Gastroesophageal sphincter (tissue), 4 donors: ENCODE results near the gene FXYD7. TPM values are rescaled to one million over a fixed set of nuclear protein-coding genes. Genes with fewer than 3 reads are reported as not detected.
"Not testable (repeated sequence)": the region's sequence is repeated elsewhere in the genome, so short reads cannot be mapped to it uniquely, and the experiment has no call there.

Experiments used
- ATAC-seq: fragments of 150-250 bp; one replicate; pipeline ENCODE4 v1.9.1; 2016; ENCODE audit warnings: mild to moderate bottlenecking, moderate library complexity
- H3K27ac ChIP-seq, 4 donors: fragments of 200-600 bp; sonication (generic) in 3 of 4; 1 replicate in 3 of 4; 2 replicates in 1 of 4; pipeline ENCODE4 v1.5.1; 2016 to 2019
- H3K27me3 ChIP-seq: fragments of 200-600 bp; sonication (generic); one replicate; pipeline ENCODE4 v1.5.1; 2019
- H3K36me3 ChIP-seq, 2 donors: fragments of 200-600 bp; sonication (generic); one replicate each; pipeline ENCODE4 v1.5.1; 2019; ENCODE audit warnings: control low read depth in 1 of 2
- H3K4me1 ChIP-seq, 3 donors: fragments of 200-600 bp; sonication (generic); 1 replicate in 2 of 3; 2 replicates in 1 of 3; pipeline ENCODE4 v1.5.1; 2016 to 2019; ENCODE audit warnings: control low read depth in 2 of 3
- H3K4me3 ChIP-seq, 2 donors: fragments of 200-600 bp; sonication (generic); one replicate each; pipeline ENCODE4 v1.5.1; 2019; ENCODE audit warnings: mild to moderate bottlenecking in 1 of 2, moderate library complexity in 1 of 2
- H3K9me3 ChIP-seq, 3 donors: fragments of 200-600 bp; sonication (generic); one replicate each; pipeline ENCODE4 v1.5.1; 2017 to 2019; ENCODE audit warnings: control low read depth in 2 of 3
- EP300 ChIP-seq: sonication (generic); formaldehyde crosslinking; IDR thresholded peaks from one replicate; pipeline ENCODE4 v1.6.1; 2017; ENCODE audit warnings: antibody characterized with exemption, mild to moderate bottlenecking
- POLR2A ChIP-seq, 2 donors: fragments of 450-650 bp; IDR thresholded peaks; one replicate each; pipeline ENCODE4 v1.6.1; 2017; ENCODE audit warnings: antibody characterized with exemption in 2 of 2, mild to moderate bottlenecking in 2 of 2, moderate library complexity in 1 of 2
- POLR2AphosphoS5 ChIP-seq: sonication (generic); formaldehyde crosslinking; IDR thresholded peaks from one replicate; pipeline ENCODE4 v1.6.1; 2017; ENCODE audit warnings: antibody characterized with exemption
- WGBS, 2 donors: methylation state at CpG; one replicate each; pipeline ENCODE4 v1.1.5; 2018; ENCODE audit warnings: low coverage in 1 of 2; 5-methylcytosine and 5-hydroxymethylcytosine counted together
- total RNA-seq, 4 donors: library from RNA; depleted of rRNA; stranded (reverse); fragments of >200 nt; gene quantifications; one replicate each; pipeline ENCODE4 v1.1.0, GENCODE V29; 2016
- TF ChIP-seq, protein P1 (sequence below), 4 experiments: fragments of 200-600 bp in 2 of 4; fragments of 450-650 bp in 2 of 4; sonication (generic) in 1 of 4; IDR thresholded peaks; one replicate each; pipeline ENCODE4 v1.5.1; 2017 to 2019; ENCODE audit warnings: antibody characterized with exemption in 4 of 4, mild to moderate bottlenecking in 2 of 4, moderate library complexity in 2 of 4

FXYD7 gene
- total RNA-seq, 4 donors from 2014 or later, result not detected

DNA sequence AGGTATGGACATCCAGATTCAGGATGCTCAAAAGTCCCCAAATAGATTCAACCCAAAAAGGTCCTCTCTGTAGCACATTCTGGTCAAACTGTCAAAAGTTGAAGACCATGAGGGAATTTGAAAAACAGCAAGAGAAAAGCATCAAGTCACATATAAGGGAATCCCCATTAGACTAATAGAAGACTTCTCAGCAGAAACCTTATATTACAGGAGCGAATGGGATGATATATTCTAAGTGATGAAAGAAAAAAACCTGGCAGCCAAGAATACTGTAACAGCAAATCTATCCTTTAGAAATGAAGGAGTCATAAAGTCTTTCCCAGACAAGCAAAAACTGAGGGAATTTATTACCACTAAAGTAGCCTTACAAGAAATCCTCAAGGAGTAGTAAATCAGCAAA, 41.2 kb downstream of the FXYD7 start:
- ATAC-seq, result no peak

DNA sequence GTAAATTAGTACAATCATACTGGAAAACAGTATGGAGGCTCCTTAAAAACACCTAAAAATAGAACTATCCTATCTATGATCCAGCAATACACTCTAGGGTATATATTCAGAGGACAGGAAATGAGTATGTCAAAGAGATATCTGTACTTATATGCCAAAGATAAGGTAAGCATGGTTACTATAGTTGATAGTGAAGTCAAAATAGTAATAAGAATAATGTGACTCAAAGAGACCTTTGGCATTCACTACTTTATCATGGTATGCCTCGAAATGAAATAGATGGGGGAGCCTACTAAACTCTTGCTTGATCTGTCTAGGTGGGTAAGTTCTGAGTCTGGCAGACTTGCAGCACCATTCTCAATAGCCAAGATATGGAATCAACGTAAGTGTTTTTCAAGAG, 41.8 kb downstream of the FXYD7 start:
- H3K36me3 ChIP-seq, result no peaks in the 10 kb centered on the region
- WGBS, 2 donors, result 77 to 79% methylated on average over 2 of the region's 2 CpGs
- H3K4me1 ChIP-seq, result no peaks in the 10 kb centered on the region
- TF ChIP-seq POLR2AphosphoS5, result no peak
- no peak for TF ChIP-seq EP300
- no peak for TF ChIP-seq POLR2A (IDR thresholded peaks at IDR 0.05)
- TF ChIP-seq, protein P1, sequence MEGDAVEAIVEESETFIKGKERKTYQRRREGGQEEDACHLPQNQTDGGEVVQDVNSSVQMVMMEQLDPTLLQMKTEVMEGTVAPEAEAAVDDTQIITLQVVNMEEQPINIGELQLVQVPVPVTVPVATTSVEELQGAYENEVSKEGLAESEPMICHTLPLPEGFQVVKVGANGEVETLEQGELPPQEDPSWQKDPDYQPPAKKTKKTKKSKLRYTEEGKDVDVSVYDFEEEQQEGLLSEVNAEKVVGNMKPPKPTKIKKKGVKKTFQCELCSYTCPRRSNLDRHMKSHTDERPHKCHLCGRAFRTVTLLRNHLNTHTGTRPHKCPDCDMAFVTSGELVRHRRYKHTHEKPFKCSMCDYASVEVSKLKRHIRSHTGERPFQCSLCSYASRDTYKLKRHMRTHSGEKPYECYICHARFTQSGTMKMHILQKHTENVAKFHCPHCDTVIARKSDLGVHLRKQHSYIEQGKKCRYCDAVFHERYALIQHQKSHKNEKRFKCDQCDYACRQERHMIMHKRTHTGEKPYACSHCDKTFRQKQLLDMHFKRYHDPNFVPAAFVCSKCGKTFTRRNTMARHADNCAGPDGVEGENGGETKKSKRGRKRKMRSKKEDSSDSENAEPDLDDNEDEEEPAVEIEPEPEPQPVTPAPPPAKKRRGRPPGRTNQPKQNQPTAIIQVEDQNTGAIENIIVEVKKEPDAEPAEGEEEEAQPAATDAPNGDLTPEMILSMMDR (IDR thresholded peaks at IDR 0.05), result no peak
- no peaks in the 10 kb centered on the region for H3K27me3 ChIP-seq
- peaks cover 0 to 18% (median 0%) of the 10 kb centered on the region in 3 donors for H3K9me3 ChIP-seq
- no peak overlapping the region for H3K27ac ChIP-seq
- no peak overlapping the region for H3K4me3 ChIP-seq
- no peak for ATAC-seq

More for the DNA sequence above, 41.2 kb downstream of the FXYD7 start:
- Histone ChIP-seq H3K27me3 (no peaks in the 10 kb centered on the region), H3K4me1 (no peaks in the 10 kb centered on the region), H3K36me3 (no peaks in the 10 kb centered on the region), H3K27ac (no peak overlapping the region), H3K4me3 (no peak overlapping the region), H3K9me3 (peaks cover 0 to 18% (median 0%) of the 10 kb centered on the region in 3 donors)
- WGBS, 2 donors, result 79 to 88% methylated on average over 1 of the region's 1 CpG
- TF ChIP-seq POLR2AphosphoS5 (no peak), POLR2A (IDR thresholded peaks at IDR 0.05) (no peak), EP300 (no peak)
- TF ChIP-seq, protein P1 (IDR thresholded peaks at IDR 0.05), result no peak

DNA sequence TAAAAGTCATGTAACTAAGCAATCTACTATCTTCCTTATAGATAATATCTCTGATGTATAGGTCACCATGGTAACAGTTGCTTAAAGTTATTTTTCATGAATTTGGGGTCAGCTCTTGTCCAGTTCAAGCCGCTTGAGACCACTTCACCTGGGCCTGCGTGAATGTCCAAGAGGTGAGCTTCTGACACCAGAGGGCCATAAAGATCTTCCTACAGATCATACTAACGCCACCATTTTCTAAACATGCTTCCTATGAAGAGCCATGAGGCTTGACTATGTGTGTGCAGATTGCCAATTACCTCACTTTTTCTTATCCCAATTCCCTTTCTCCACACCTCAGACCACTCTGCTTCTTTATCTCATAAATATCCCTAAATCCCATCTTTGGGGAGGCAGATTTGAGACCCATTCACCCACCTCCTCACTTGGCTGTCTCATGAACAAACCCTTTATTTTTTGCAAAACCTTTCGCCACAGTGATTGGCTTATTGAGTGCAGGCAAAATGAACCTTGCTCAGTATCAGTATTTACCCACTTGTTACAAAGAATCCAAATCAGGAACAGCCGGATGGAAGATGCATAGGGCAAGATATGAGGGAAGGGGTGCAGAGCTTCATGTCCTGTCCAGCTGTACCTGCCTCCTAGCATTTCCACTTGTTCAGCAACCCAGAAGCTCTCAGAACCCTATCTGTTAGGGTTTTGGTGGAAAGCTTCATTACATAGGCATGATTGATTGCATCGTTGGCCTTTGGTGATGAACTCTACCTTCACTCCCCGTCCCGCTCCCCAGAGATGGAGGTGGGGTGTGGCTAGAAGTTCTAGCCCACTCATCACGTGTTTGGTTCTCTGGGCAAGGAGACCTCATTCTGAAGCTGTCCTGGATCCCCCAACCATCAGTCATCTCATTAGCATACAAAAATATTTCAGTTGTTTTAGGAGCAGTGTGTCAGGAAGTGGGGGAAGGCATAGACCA, 51.2 kb downstream of the FXYD7 start:
- Histone ChIP-seq H3K4me3 (no peak overlapping the region), H3K27ac (no peak overlapping the region), H3K36me3 (no peaks in the 10 kb centered on the region), H3K4me1 (no peaks in the 10 kb centered on the region), H3K27me3 (peaks cover 51% of the 10 kb centered on the region), H3K9me3 (no peaks in the 10 kb centered on the region)
- 52 to 74% methylated on average over 3 to 8 of the region's 9 CpGs for WGBS, 2 donors
- TF ChIP-seq POLR2A (IDR thresholded peaks at IDR 0.05) (no peak), POLR2AphosphoS5 (no peak), EP300 (no peak)
- TF ChIP-seq, protein P1 (IDR thresholded peaks at IDR 0.05), result no peak
- no peak for ATAC-seq

DNA sequence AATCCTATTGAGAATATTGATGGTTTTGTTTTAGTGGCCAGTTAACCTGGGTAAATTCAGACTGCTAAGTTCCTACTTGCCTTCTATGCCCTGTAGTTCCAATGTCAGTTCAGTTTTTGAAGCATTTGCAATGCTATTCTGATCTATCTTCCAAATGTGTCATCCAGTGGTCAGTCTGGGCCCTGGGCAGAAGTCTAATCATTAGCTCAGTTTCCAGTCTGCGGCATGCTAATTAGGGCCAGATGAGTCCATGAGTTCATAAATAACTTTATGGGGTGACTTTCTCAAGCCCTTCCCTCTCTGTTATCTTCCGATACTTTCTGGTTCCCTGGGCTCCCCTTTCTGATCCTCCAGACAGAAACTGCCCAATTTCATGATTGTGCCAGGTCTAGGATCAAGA, 52.8 kb downstream of the FXYD7 start:
- Histone ChIP-seq H3K9me3 (no peaks in the 10 kb centered on the region), H3K36me3 (no peaks in the 10 kb centered on the region), H3K4me1 (no peaks in the 10 kb centered on the region), H3K27ac (no peak overlapping the region), H3K4me3 (no peak overlapping the region), H3K27me3 (peaks cover 56% of the 10 kb centered on the region)
- no peak for ATAC-seq
- TF ChIP-seq POLR2A (IDR thresholded peaks at IDR 0.05) (no peak), EP300 (no peak), POLR2AphosphoS5 (no peak)
- TF ChIP-seq, protein P1 (IDR thresholded peaks at IDR 0.05), result no peak
- 29 to 56% methylated on average over 1 to 2 of the region's 2 CpGs for WGBS, 2 donors

DNA sequence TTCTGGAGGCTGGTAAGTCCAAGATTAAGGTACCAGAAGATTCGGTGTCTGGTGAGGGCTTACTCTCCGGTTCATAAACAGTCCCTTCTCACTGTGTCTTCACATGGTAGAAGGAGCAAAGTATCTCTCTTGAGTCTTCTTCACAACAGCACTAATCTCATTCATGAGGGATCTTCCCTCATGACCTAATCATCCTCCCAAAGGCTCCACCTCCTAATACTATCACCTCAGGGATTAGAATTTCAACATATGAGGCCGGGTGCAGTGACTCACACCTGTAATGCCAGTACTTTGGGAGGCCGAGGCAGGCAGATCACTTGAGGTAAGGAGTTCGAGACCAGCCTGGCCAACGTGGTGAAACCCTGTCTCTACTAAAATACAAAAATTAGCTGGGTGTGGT, 53.8 kb downstream of the FXYD7 start:
- WGBS, 2 donors, result 81% methylated on average over 6 of the region's 6 CpGs; no CpG with 5 or more reads in 1 of the 2 donors
- not testable (repeated sequence) for H3K36me3 ChIP-seq, H3K9me3 ChIP-seq, H3K4me1 ChIP-seq, ATAC-seq, H3K27ac ChIP-seq, H3K4me3 ChIP-seq
- peaks cover 54% of the 10 kb centered on the region for H3K27me3 ChIP-seq
